PC-9 (cell line): ENCODE results near the gene DDX41. TPM values are rescaled to one million over a fixed set of nuclear protein-coding genes. Genes with fewer than 3 reads are reported as not detected.

Experiments used
- BruUV-seq: library from RNA; stranded (reverse); fragments of 400-500 nt; replicated peaks from 2 replicates; lab custom pipeline; 2021; lab: Mats Ljungman, UMichigan
- CTCF ChIA-PET: fragments of 300-600 bp; sonication (Branson Sonifier 250); formaldehyde crosslinking; loops from one replicate; lab custom pipeline; 2022; ENCODE audit warnings: antibody characterized with exemption; lab: Charles Lee
- POLR2A ChIA-PET: fragments of 300-600 bp; sonication (Branson Sonifier 250); formaldehyde crosslinking; loops from one replicate; lab custom pipeline; 2022; ENCODE audit warnings: antibody characterized with exemption; ENCODE audit not compliant: unreplicated experiment; lab: Charles Lee
- DNase-seq, 2 experiments: peaks; one replicate each; pipeline versions ENCODE4 v3.0.0 to v3.0.0-alpha.2; 2015 to 2022; ENCODE audit warnings: mixed read lengths in 1 of 2
- H2AFZ ChIP-seq: fragments of 200-600 bp; sonication (generic); 2 replicates; pipeline ENCODE4 v1.8.1; 2017; ENCODE audit warnings: antibody characterized with exemption
- H3F3A ChIP-seq: fragments of 200-600 bp; sonication (generic); 2 replicates; pipeline ENCODE4 v1.8.1; 2017; ENCODE audit warnings: antibody characterized with exemption, mild to moderate bottlenecking, low read depth; ENCODE audit not compliant: insufficient read depth
- H3K27ac ChIP-seq: fragments of 200-600 bp; sonication (generic); 2 replicates; pipeline ENCODE4 v1.6.1; 2016; ENCODE audit warnings: mixed run types
- H3K27me3 ChIP-seq: fragments of 200-600 bp; sonication (generic); 2 replicates; pipeline ENCODE4 v1.6.1; 2016; ENCODE audit warnings: low read depth, mixed run types; ENCODE audit not compliant: insufficient read depth
- H3K36me3 ChIP-seq: fragments of 200-600 bp; sonication (generic); 2 replicates; pipeline ENCODE4 v1.6.1; 2016; ENCODE audit warnings: low read depth, mixed run types
- H3K4me1 ChIP-seq: fragments of 200-600 bp; sonication (generic); replicated peaks from 2 replicates; pipeline ENCODE4 v1.6.1; 2016; ENCODE audit warnings: mixed run types; ENCODE audit not compliant: insufficient read depth
- H3K4me2 ChIP-seq: fragments of 200-600 bp; sonication (generic); 2 replicates; pipeline ENCODE4 v1.6.1; 2017; ENCODE audit warnings: mixed run types
- H3K4me3 ChIP-seq: fragments of 200-600 bp; sonication (generic); 2 replicates; pipeline ENCODE4 v1.6.1; 2016; ENCODE audit warnings: mixed run types
- H3K79me2 ChIP-seq: fragments of 200-600 bp; sonication (generic); 2 replicates; pipeline ENCODE4 v1.6.1; 2017; ENCODE audit warnings: low read depth, mixed run types
- H3K9me2 ChIP-seq: fragments of 200-600 bp; sonication (generic); 2 replicates; pipeline ENCODE4 v1.8.1; 2017; ENCODE audit warnings: mild to moderate bottlenecking; ENCODE audit not compliant: insufficient read depth
- H3K9me3 ChIP-seq: fragments of 200-600 bp; sonication (generic); 2 replicates; pipeline ENCODE4 v1.8.1; 2016; ENCODE audit warnings: low read depth; ENCODE audit not compliant: insufficient read depth
- H4K20me1 ChIP-seq: fragments of 200-600 bp; sonication (generic); 2 replicates; pipeline ENCODE4 v1.8.1; 2017; ENCODE audit not compliant: insufficient read depth
- EZH2 ChIP-seq: fragments of 200-600 bp; sonication (generic); IDR thresholded peaks from 2 replicates; pipeline ENCODE4 v1.8.0; 2017; ENCODE audit warnings: antibody characterized with exemption, low read depth
- intact Hi-C: fragments of 100-400 bp; cut with micrococcal nuclease; formaldehyde crosslinking; loops from one replicate; pipeline ENCODE4 v1.10.0; 2022; ENCODE audit not compliant: unreplicated experiment
- total RNA-seq: library from RNA; stranded (reverse); gene quantifications from 2 replicates; pipeline ENCODE4 v1.2.3, GENCODE V29; 2021
- TF ChIP-seq, protein P1 (sequence below): fragments of 200-600 bp; sonication (generic); conservative IDR thresholded peaks from 2 replicates; pipeline ENCODE4 v1.6.1; 2017; ENCODE audit warnings: mixed run types, antibody characterized with exemption, mild to moderate bottlenecking, moderate library complexity

Gene DDX41
- total RNA-seq, 1 experiment from 2014 or later = 93.1 TPM

DNA sequence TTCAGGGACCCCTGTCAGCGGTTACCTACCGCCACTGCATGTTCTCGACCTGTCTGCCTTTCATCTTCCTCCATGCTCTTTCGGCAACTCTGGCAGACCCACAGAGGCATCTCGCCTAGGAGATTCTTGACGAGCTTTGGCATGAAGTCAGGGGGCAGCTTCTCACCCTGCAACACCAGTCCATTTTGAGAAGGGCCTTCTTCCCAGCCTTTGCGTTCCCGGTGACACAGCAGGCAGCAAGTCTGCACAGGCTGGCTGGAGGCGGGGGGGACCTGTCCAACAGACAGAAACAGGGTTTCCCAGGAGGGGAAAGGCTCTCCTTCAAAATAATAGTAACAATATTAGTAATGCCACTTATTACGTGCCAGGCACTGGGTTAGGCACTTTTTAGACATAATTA is 22.1 kb upstream of the DDX41 start:
- Histone ChIP-seq H3F3A (no peaks in the 10 kb centered on the region; the same call in 1 of the 2 replicates), H3K27ac (no peak overlapping the region), H3K9me2 (no peaks in the 10 kb centered on the region), H3K4me2 (no peak overlapping the region), H3K4me1 (no peaks in the 10 kb centered on the region), H3K27me3 (no peaks in the 10 kb centered on the region), H2AFZ (no peak overlapping the region), H3K9me3 (no peaks in the 10 kb centered on the region), H3K79me2 (peaks cover 23% of the 10 kb centered on the region), H4K20me1 (peaks cover 34% of the 10 kb centered on the region; the same call in 1 of the 2 replicates), H3K4me3 (no peak overlapping the region), H3K36me3 (peaks cover 10% of the 10 kb centered on the region)
- intact Hi-C loops = no loop called here
- POLR2A ChIA-PET = no interaction called here
- TF ChIP-seq, protein P1, sequence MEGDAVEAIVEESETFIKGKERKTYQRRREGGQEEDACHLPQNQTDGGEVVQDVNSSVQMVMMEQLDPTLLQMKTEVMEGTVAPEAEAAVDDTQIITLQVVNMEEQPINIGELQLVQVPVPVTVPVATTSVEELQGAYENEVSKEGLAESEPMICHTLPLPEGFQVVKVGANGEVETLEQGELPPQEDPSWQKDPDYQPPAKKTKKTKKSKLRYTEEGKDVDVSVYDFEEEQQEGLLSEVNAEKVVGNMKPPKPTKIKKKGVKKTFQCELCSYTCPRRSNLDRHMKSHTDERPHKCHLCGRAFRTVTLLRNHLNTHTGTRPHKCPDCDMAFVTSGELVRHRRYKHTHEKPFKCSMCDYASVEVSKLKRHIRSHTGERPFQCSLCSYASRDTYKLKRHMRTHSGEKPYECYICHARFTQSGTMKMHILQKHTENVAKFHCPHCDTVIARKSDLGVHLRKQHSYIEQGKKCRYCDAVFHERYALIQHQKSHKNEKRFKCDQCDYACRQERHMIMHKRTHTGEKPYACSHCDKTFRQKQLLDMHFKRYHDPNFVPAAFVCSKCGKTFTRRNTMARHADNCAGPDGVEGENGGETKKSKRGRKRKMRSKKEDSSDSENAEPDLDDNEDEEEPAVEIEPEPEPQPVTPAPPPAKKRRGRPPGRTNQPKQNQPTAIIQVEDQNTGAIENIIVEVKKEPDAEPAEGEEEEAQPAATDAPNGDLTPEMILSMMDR = no peak
- no peak for TF ChIP-seq EZH2
- BruUV-seq = no TSS peak
- CTCF ChIA-PET = no interaction called here
- DNase-seq = no peak

DNA sequence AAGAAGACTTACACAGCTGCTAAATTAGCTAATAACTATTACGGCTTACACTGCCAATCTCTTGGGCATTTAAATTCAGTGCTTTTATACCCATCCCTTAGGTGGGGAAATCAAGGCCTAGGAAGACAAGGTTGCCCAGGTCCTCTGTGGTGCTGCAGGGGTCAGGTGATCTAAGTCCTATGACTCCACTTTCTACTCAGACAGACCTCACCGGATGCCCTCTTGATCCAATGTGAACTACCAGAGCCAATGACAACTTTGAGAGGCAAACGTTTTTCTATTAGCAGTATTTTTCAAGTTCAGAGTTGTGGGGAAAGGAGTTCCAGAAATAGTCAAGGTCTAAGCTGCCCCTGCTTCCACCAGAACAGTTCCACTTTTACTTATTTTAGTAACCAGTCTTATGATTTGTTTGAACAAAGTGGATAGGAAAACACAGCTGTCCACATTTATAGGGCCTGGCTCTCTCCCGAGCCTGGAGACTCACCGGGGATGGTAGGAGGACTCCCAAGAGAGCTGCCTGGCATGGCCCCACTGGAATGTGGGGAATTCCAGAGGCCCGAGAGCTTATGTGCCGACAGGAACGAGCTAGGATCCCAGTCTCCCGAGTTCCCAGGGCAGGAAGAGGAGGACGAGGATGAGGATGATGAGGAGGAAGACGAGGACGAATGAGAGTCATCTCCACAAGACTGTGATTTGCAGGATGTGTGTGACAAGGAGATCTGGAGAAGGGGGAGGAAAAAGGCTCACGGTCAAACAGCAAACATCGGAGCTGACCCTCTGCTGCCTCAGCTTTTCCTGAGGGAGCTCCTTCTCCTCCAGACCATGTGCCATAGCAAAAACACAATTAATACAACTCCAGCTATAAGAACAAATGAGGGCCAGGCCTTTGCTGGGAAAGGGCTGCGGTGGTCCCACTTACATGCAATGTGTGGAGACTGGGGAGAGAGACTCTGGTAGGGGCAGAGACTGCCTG is 20.9 kb upstream of the DDX41 start:
- TF ChIP-seq, protein P1 = no peak
- TF ChIP-seq EZH2 = no peak
- Histone ChIP-seq H3K27ac (no peak overlapping the region), H2AFZ (no peak overlapping the region), H3K9me2 (no peaks in the 10 kb centered on the region), H3K4me1 (no peaks in the 10 kb centered on the region), H4K20me1 (peaks cover 24% of the 10 kb centered on the region; the same call in 1 of the 2 replicates), H3K27me3 (no peaks in the 10 kb centered on the region), H3K9me3 (no peaks in the 10 kb centered on the region), H3K79me2 (peaks cover 11% of the 10 kb centered on the region), H3K4me2 (no peak overlapping the region), H3K4me3 (no peak overlapping the region), H3F3A (no peaks in the 10 kb centered on the region; the same call in 1 of the 2 replicates), H3K36me3 (peaks cover 10% of the 10 kb centered on the region)
- no TSS peak for BruUV-seq
- intact Hi-C loops = no loop called here
- ChIA-PET POLR2A (no interaction called here), CTCF (interaction anchor here (0.9 kb wide), 1 partner anchor 13 kb away, joined by 3 read pairs; no protein-coding TSS in a partner anchor)
- DNase-seq = no peak

DNA sequence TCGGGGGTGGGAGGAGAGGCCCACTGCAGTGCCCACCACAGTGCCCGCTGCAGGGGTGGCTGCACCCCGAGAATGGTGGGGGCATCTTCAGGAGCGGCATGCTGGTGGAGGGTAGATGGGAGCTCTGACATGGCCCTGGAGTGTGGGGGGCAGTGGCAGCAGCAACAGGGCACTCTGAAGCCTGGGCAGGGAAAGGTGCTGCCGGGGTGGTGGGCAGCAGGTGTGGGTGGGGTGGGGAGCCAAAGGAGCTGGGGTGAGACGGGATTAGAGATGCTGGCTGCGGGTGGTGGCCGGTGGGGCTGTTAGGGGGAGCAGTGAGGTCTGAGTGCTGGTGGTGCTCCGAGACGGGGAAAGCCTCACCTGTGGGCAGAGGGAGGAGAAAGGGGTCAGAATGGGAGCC is 19.6 kb upstream of the DDX41 start:
- intact Hi-C loops = no loop called here
- no peak for DNase-seq
- H3K36me3 ChIP-seq = peaks cover 10% of the 10 kb centered on the region
- no peaks in the 10 kb centered on the region for H3K9me3 ChIP-seq
- ChIA-PET POLR2A (interaction anchor here (0.6 kb wide), 1 partner anchor 1050 kb away, joined by 8 read pairs; no protein-coding TSS in a partner anchor), CTCF (interaction anchor here (0.6 kb wide), 1 partner anchor 858 kb away, joined by 8 read pairs; no protein-coding TSS in a partner anchor)
- TF ChIP-seq, protein P1 = no peak
- TF ChIP-seq EZH2 = no peak
- no peaks in the 10 kb centered on the region for H3K9me2 ChIP-seq
- peaks cover 19% of the 10 kb centered on the region; the same call in 1 of the 2 replicates for H4K20me1 ChIP-seq
- H3K4me2 ChIP-seq = no peak overlapping the region
- H3K27me3 ChIP-seq = no peaks in the 10 kb centered on the region
- no peak overlapping the region for H3K27ac ChIP-seq
- H2AFZ ChIP-seq = no peak overlapping the region
- BruUV-seq = no TSS peak
- H3F3A ChIP-seq = no peaks in the 10 kb centered on the region; the same call in 1 of the 2 replicates
- no peak overlapping the region for H3K4me3 ChIP-seq
- H3K79me2 ChIP-seq = no peaks in the 10 kb centered on the region
- H3K4me1 ChIP-seq = no peaks in the 10 kb centered on the region
